Ishikawa (cell line): ENCODE data around the gene SERP1.

Experiments
- CEBPB ChIP-seq: IDR thresholded peaks from 2 replicates; pipeline ENCODE4 v1.6.1; 2012
- CREB1 ChIP-seq: IDR thresholded peaks from 2 replicates; pipeline ENCODE4 v1.6.1; 2012; ENCODE audit warnings: low read depth
- EGR1 ChIP-seq: IDR thresholded peaks from 2 replicates; pipeline ENCODE4 v1.6.1; 2012
- EP300 ChIP-seq: IDR thresholded peaks from 2 replicates; pipeline ENCODE4 v1.6.1; 2012; ENCODE audit warnings: borderline replicate concordance
- FOXM1 ChIP-seq: IDR thresholded peaks from 2 replicates; pipeline ENCODE4 v1.6.1; 2012; ENCODE audit warnings: low read depth, borderline replicate concordance
- MAX ChIP-seq: IDR thresholded peaks from 2 replicates; pipeline ENCODE4 v1.6.1; 2012
- NFIC ChIP-seq: IDR thresholded peaks from 2 replicates; pipeline ENCODE4 v1.6.1; 2012
- RAD21 ChIP-seq: IDR thresholded peaks from 2 replicates; pipeline ENCODE4 v1.6.1; 2012; ENCODE audit warnings: low read depth
- TAF1 ChIP-seq: IDR thresholded peaks from 2 replicates; pipeline ENCODE4 v1.6.1; 2012; ENCODE audit warnings: low read depth, mild to moderate bottlenecking
- TCF12 ChIP-seq: IDR thresholded peaks from 2 replicates; pipeline ENCODE4 v1.6.1; 2012; ENCODE audit warnings: low read depth
- TEAD4 ChIP-seq: IDR thresholded peaks from 2 replicates; pipeline ENCODE4 v1.6.1; 2012
- USF1 ChIP-seq: IDR thresholded peaks from 2 replicates; pipeline ENCODE4 v1.6.1; 2012
- YY1 ChIP-seq: IDR thresholded peaks from 2 replicates; pipeline ENCODE4 v1.6.1; 2012; ENCODE audit warnings: low read depth
- ZBTB7A ChIP-seq: IDR thresholded peaks from 2 replicates; pipeline ENCODE4 v1.6.1; 2012; ENCODE audit warnings: low read depth
- TF ChIP-seq, protein P1 (sequence below): IDR thresholded peaks from 2 replicates; pipeline ENCODE4 v1.6.1; 2012; ENCODE audit warnings: low read depth, mild to moderate bottlenecking

SERP1 gene

DNA sequence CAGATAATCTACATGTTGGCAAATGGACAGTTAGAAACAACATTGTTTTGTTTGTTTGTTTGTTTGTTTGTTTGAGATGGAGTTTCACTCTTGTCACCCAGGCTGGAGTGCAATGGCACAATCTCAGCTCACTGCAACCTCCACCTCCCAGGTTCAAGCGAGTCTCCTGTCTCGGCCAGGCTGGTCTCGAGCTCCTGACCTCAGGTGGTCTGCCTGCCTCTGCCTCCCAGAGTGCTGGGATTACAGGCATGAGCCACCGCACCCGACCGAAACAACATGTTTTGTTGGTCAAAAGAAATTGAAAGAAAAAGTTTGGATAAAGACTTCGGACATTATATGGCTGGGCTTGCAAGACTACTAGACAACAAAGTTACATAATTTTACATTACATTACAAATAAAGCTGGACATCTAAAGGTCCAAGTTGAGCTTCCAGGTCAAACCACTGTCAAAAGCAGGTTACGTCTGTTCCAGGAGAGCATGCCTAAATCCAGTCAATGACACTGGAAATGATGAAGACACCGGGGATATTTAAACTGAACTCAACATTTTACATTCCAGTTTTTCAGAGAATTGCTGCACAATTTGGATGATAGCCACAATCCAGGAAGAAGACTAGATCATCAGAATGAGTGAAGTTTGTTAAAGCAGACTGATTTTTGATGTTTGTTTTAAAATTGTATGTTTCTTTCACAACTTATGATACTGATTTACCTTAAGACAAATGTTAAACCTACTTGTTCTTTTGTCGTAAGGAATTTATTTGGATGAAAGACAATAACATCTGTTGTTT, 18.6 kb downstream of the SERP1 start:
- no peak for TF ChIP-seq TAF1
- TF ChIP-seq FOXM1 = no peak
- TF ChIP-seq, protein P1, sequence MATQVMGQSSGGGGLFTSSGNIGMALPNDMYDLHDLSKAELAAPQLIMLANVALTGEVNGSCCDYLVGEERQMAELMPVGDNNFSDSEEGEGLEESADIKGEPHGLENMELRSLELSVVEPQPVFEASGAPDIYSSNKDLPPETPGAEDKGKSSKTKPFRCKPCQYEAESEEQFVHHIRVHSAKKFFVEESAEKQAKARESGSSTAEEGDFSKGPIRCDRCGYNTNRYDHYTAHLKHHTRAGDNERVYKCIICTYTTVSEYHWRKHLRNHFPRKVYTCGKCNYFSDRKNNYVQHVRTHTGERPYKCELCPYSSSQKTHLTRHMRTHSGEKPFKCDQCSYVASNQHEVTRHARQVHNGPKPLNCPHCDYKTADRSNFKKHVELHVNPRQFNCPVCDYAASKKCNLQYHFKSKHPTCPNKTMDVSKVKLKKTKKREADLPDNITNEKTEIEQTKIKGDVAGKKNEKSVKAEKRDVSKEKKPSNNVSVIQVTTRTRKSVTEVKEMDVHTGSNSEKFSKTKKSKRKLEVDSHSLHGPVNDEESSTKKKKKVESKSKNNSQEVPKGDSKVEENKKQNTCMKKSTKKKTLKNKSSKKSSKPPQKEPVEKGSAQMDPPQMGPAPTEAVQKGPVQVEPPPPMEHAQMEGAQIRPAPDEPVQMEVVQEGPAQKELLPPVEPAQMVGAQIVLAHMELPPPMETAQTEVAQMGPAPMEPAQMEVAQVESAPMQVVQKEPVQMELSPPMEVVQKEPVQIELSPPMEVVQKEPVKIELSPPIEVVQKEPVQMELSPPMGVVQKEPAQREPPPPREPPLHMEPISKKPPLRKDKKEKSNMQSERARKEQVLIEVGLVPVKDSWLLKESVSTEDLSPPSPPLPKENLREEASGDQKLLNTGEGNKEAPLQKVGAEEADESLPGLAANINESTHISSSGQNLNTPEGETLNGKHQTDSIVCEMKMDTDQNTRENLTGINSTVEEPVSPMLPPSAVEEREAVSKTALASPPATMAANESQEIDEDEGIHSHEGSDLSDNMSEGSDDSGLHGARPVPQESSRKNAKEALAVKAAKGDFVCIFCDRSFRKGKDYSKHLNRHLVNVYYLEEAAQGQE = no peak
- TF ChIP-seq TCF12 = no peak
- TF ChIP-seq NFIC = no peak
- TF ChIP-seq CEBPB = no peak
- TF ChIP-seq MAX = no peak
- no peak for TF ChIP-seq CREB1
- no peak for TF ChIP-seq USF1
- no peak for TF ChIP-seq EGR1
- TF ChIP-seq YY1 = no peak
- TF ChIP-seq TEAD4 = no peak
- no peak for TF ChIP-seq RAD21
- TF ChIP-seq EP300 = no peak
- no peak for TF ChIP-seq ZBTB7A

- no peak for TF ChIP-seq CEBPB
- TF ChIP-seq, protein P1 = no peak
- TF ChIP-seq EGR1 = no peak
- no peak for TF ChIP-seq MAX
- TF ChIP-seq NFIC = no peak
- no peak for TF ChIP-seq RAD21
- TF ChIP-seq FOXM1 = no peak
- no peak for TF ChIP-seq TCF12
Measured at GRCh38 chr3:150523538-150523937, 22.8 kb downstream of the SERP1 start.

DNA sequence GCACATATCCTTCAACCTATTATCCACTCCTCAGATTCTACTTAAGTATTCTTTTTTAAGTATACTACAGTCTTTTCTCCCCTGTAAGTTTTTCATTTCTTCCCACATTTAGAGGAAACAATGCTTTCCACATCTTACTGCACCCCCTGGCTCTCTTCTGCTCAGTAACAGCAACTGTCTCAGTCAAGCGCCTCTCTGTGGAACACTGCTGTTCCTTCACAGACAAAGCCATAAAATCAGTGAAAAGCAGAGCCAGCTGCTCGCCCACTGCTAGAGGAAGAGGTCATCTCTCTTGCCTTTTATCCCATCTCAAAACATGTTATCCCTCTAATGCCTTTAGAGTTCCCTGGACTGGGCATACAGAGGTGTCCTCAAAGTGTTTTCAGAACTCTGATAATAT, 24.8 kb downstream of the SERP1 start:
- no peak for TF ChIP-seq USF1
- TF ChIP-seq, protein P1 = no peak

GRCh38 chr3:150520408-150520807, 25.9 kb downstream of the SERP1 start:
- TF ChIP-seq CEBPB (no peak), TEAD4 (no peak), TAF1 (no peak), ZBTB7A (no peak), TCF12 (no peak), NFIC (no peak), FOXM1 (no peak), CREB1 (no peak), EP300 (no peak), RAD21 (no peak), MAX (no peak), YY1 (no peak), USF1 (no peak), EGR1 (no peak)
- TF ChIP-seq, protein P1 = no peak
